HCEC 1CT (cell line): Measurements from ENCODE around the gene METAP2.

Experiments
- DNase-seq: peaks from one replicate; pipeline ENCODE4 v3.0.0-alpha.2; 2017

METAP2 gene

GRCh38 chr12:95551913-95552516, 78.1 kb downstream of the METAP2 start:
- no peak for DNase-seq

- DNase-seq = no peak
Measured at GRCh38 chr12:95553197-95553943, 79.4 kb downstream of the METAP2 start.

GRCh38 chr12:95554532-95555071, 80.7 kb downstream of the METAP2 start:
- DNase-seq = no peak

GRCh38 chr12:95557625-95558024, 83.7 kb downstream of the METAP2 start:
- DNase-seq = no peak
